HG02571 (cell line): ENCODE measurements around the gene KATNA1.
"Not testable (repeated sequence)": the region's sequence is repeated elsewhere in the genome, so short reads cannot be mapped to it uniquely, and the experiment has no call there.

ENCODE experiments used
- ATAC-seq: cut with Tn5 transposase; IDR thresholded peaks from one replicate; pipeline ENCODE4 v1.9.1; 2021; ENCODE audit warnings: mild to moderate bottlenecking, moderate library complexity; ENCODE audit not compliant: unreplicated experiment

The KATNA1 gene

DNA sequence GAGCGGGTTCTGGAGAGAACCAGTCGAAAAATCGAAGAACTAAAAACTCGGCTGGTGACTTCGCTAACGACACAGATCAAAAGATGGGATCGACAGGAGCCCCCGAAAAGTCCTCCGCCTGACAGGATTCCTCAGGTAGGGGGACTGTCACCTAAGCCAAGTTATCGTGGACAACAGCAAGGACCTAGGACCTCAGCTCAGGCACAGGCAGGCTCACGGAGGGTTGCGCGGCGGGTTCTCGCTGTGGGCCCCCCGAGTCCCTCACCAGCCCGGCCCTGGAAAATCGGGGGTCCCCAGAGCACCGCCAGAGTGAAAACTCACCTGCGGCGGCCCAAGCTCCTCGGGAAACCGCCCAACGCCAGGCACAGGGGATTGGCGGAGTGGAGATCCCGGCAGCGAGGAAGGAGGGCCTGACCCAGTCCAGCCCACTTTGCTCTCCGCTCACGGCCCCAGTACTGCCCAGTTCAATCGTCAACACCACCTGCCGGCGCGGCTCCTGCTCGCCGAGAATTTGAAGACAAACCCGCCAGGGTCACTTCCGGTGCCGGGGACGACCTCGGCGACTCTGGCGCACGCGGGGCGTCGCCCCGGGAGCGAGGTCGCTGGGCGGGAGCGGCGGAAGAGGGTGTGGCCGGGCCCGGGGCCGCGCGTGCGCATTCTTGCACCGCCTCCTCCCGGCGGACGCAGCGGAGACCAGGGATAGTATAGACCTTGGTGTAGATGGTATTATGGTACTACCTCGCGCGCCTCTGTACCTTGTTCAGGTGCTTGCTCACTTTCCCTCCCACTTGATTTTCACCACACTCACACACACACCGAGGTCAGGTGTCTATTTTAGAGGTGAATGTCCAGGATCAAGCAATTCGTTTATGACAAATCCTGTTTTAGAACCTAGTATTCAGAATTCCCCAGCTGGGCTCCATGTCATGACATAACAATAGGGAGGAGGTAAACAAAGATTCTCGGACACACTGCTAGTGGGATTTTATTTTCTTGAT is at the start of gene KATNA1:
Gene KATNA1 (minus strand): TSS at position 567 of the 998 bp plus-strand sequence. CDS start 10,167 bp downstream, outside the sequence.
- ATAC-seq: peak; percentile 89

GRCh38 chr6:149698175-149698574 is 49.7 kb upstream of the KATNA1 start:
- no peak for ATAC-seq

GRCh38 chr6:149696901-149697300 is 48.4 kb upstream of the KATNA1 start:
- no peak for ATAC-seq

- no peak for ATAC-seq
Measured at GRCh38 chr6:149694921-149695320, 46.4 kb upstream of the KATNA1 start.

GRCh38 chr6:149691201-149691600 is 42.7 kb upstream of the KATNA1 start:
- no peak for ATAC-seq

DNA sequence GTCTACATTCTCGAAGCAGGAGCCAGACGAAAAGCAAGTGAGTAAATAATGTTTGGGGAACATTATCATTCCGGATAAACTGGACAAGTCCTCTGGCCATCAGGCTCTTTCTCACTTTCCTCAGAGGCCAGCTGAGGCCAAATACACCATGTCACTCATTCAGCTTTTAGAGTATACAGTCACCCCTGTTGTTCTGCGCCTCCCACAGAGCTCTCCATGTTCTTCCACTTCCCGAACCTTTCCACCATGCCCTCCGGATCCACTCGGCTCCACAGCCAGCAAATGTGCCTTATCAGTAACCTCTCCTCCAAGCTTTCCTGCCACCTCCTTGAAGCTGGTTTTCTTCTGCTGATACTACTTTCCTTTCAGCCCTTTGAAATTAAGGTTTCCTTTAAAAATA is 37.7 kb upstream of the KATNA1 start:
- no peak for ATAC-seq

- no peak for ATAC-seq
Measured at GRCh38 chr6:149683256-149683859, 34.8 kb upstream of the KATNA1 start.

GRCh38 chr6:149681845-149682244 is 33.3 kb upstream of the KATNA1 start:
- not testable (repeated sequence) for ATAC-seq

GRCh38 chr6:149681209-149681608 is 32.7 kb upstream of the KATNA1 start:
- ATAC-seq: no peak

- peak; percentile 66 for ATAC-seq
Measured at GRCh38 chr6:149680503-149680902, 32.0 kb upstream of the KATNA1 start.

DNA sequence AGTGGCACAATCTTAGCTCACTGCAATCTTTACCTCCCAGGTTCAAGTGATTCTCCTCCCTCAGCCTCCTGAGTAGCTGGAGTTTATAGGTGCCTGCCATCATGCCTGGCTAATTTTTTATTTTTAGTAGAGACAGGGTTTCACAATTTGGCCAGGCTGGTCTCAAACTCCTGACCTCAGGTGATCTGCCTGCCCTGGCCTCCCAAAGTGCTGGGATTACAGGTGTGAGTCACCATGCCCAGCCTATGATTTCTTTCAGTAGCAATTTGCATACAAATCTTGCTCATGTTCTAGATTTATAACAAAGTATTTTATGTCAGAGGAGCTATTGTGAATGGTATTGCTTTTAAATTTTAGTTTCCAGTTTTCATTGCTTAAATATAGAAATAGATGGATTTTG is 23.8 kb upstream of the KATNA1 start:
- not testable (repeated sequence) for ATAC-seq

DNA sequence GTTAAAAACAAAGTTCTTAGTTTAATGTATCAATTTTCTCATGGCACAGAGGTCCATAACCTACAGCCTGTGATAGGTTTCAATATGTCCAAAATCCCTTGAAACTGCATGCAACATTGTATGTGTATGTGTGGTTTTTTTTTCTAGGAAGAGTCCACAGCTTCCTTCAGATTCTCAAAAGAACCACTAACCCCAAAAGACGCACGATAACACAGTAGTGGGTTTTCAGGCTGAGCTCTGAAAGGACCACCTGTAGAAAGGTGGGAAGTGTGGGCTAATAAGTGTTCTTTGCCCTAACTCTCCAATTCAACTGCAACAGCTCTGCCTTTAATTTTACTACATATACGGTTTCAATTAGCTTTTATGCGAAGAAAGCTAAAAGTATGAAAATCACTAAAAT is 11.5 kb upstream of the KATNA1 start:
- no peak for ATAC-seq

DNA sequence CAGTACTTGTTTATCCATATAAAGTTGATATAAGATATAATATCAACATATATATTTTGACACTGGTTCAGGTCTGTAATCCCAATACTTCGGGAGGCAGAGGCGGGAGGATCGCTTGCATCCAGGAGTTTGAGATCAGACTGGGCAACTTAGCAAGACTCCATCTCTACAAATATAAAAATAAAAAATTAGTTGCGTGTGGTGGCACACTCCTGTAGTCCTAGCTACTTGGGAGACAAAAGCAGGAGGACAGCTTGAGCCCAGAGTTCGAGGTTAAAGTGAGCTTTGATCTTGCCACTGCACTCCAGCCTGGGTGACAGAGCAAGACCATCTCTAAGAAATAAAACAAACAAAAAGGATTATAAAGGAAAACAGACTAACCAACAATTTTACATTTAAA is 8.9 kb upstream of the KATNA1 start:
- ATAC-seq: no peak

DNA sequence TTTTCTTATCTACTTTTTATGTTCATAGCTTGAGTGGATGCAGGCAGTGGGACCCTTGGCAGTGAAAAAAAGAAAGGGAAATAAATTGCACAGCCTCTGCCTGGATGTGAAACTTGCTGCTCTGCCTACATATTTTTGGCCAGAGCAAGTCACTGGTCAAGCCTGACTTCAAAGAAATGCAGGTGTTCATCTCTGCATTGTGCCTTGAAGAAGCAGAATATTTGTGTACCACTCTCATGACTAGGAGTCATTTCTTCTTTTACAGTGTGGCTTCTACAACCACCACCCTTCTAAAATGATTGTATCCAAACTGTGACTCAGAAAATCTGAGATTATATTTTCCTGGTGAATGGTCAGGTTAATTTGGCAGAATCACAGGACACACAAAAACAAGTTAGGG is 2.5 kb upstream of the KATNA1 start:
- no peak for ATAC-seq

GRCh38 chr6:149646599-149646998 is 1.9 kb downstream of the KATNA1 start:
- no peak for ATAC-seq

- ATAC-seq: no peak
Measured at GRCh38 chr6:149642829-149643580, 5.5 kb downstream of the KATNA1 start.

GRCh38 chr6:149636124-149636523 is 12.4 kb downstream of the KATNA1 start:
- no peak for ATAC-seq

DNA sequence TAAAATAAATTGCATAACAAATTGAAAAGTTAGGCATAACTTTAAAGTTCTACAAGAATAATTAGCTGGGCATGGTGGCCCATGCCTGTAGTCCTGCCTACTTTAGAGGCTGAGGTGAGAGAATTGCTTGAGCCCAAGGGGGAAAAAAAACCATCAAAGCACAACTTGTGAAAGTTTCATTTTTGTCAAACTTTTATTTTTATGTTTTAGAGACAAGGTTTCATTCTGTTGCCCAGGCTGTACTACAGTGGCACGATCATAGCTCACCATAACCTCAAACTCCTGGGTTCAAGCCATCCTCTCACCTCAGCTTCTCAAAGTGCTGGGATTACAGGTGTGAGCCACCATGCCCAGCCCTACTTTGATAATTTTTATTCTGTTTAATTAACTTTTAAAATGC is 14.2 kb downstream of the KATNA1 start:
- no peak for ATAC-seq

- ATAC-seq: peak; percentile 68
Measured at GRCh38 chr6:149628875-149629510, 19.5 kb downstream of the KATNA1 start.

GRCh38 chr6:149627672-149628071 is 20.8 kb downstream of the KATNA1 start:
- no peak for ATAC-seq

DNA sequence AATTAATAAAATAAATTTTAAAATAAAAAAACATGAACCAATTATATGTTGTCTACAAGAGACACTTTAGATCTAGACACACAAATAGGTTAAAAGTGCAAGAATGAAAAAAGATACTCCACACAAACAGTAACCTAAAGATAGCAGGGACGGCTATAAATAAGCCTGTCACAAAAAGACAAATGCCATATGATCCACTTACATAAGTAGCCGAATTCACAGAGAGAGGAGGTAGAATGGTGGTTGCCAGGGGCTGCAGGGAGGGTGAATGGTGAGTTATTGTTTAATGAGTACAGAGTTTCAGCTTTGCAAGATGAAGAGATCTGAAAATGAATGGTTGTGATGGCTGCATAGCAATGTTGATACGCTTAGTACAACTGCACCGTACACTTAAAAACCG is 32.7 kb downstream of the KATNA1 start:
- no peak for ATAC-seq
